Measurements from ENCODE around the gene CMTR1.

GRCh38 chr6:37467718-37468117 is 34.7 kb downstream of the CMTR1 start:
- no peak for TF ChIP-seq POLR2AphosphoS5 (IDR thresholded peaks at IDR 0.05; ENCODE audit: low read depth, low read length)
- TF ChIP-seq TAF1 (IDR thresholded peaks at IDR 0.05; ENCODE audit: borderline replicate concordance, insufficient read depth, low read length), result no peak
- TF ChIP-seq REST (IDR thresholded peaks at IDR 0.05; ENCODE audit: insufficient read depth in 1 of 2, low read depth in 2 of 2, low read length in 2 of 2), result no peak
- TF ChIP-seq SIN3A (IDR thresholded peaks at IDR 0.05; ENCODE audit: borderline replicate concordance, insufficient read depth, low read length), result no peak
- TF ChIP-seq FOXP2 (optimal IDR thresholded peaks at IDR 0.05; ENCODE audit: borderline replicate concordance, extremely low read depth, extremely low read length, insufficient read depth), result no peak
